K562 (cell line): ENCODE results near the gene KRABD2.

Experiments
- ATAC-seq: fragments of 200-7000 bp; cut with Tn5 transposase; 3 replicates; pipeline ENCODE4 v1.9.1; 2020; ENCODE audit warnings: moderate library complexity
- BruUV-seq: library from RNA; stranded (reverse); fragments of 400-500 nt; replicated peaks from 2 replicates; lab custom pipeline; 2021; lab: Mats Ljungman, UMichigan
- CTCF ChIA-PET: fragments of 300-600 bp; formaldehyde crosslinking; extraction: SDS; loops from one replicate; lab custom pipeline; 2021; ENCODE audit warnings: low intra/inter-chr PET ratio; lab: Yijun Ruan, JAX
- POLR2A ChIA-PET: fragments of 300-600, 350-650 bp; sonication (Branson Sonifier 250); formaldehyde crosslinking; extraction: SDS; loops from one replicate; lab custom pipeline; 2021; ENCODE audit warnings: antibody characterized with exemption, inconsistent platforms; lab: Yijun Ruan, JAX
- DNase-seq, 4 experiments: peaks; one replicate each; pipeline versions ENCODE4 v3.0.0 to v3.0.0-alpha.2; 2011 to 2018; ENCODE audit warnings: low spot score in 3 of 4, mixed read lengths in 3 of 4; ENCODE audit errors: extremely low read depth in 1 of 4
- FAIRE-seq: peaks from 2 replicates; lab custom pipeline; 2011; peaks lifted over from hg19 to GRCh38; lab: Jason Lieb, UNC
- H2AFZ ChIP-seq: 2 replicates; pipeline ENCODE4 v1.6.0; 2011; ENCODE audit warnings: low read depth, low read length, control low read depth, inconsistent platforms
- H3K27ac ChIP-seq: fragments of 200-600 bp; 3 replicates; pipeline ENCODE4 v1.8.0; 2011; ENCODE audit warnings: low read depth, mild to moderate bottlenecking, control low read depth, inconsistent platforms, low read length, moderate library complexity, mixed read lengths; ENCODE audit errors: extremely low read depth
- H3K27me3 ChIP-seq, 2 experiments: fragments of 300-600 bp in 1 of 2; 2 replicates in 1 of 2; 3 replicates in 1 of 2; pipeline versions ENCODE4 v1.6.0 to v1.8.0; 2011; ENCODE audit warnings: inconsistent platforms in 2 of 2, low read length in 2 of 2, mild to moderate bottlenecking in 1 of 2, mixed read lengths in 1 of 2, moderate library complexity in 1 of 2; ENCODE audit not compliant: control insufficient read depth in 2 of 2, insufficient read depth in 2 of 2
- H3K36me3 ChIP-seq: fragments of 300-600 bp; 3 replicates; pipeline ENCODE4 v1.8.0; 2011; ENCODE audit warnings: mild to moderate bottlenecking, low read length, inconsistent platforms; ENCODE audit not compliant: control insufficient read depth, insufficient read depth
- H3K4me1 ChIP-seq, 2 experiments: fragments of 200-600 bp in 1 of 2; replicated peaks in 1 of 2; 2 replicates in 1 of 2; 3 replicates in 1 of 2; pipeline versions ENCODE4 v1.5.1 to v1.8.0; 2011; ENCODE audit warnings: inconsistent platforms in 2 of 2, low read length in 2 of 2, mild to moderate bottlenecking in 1 of 2, mixed read lengths in 1 of 2, moderate library complexity in 1 of 2; ENCODE audit not compliant: control insufficient read depth in 2 of 2, insufficient read depth in 2 of 2
- H3K4me2 ChIP-seq: 2 replicates; pipeline ENCODE4 v1.6.1; 2011; ENCODE audit warnings: low read length, control low read depth, inconsistent platforms, mixed read lengths; ENCODE audit not compliant: insufficient read depth
- H3K4me3 ChIP-seq: fragments of 200-600 bp; sonication (generic), shearing (Covaris generic); 2 replicates; pipeline ENCODE4 v1.5.1; 2016; ENCODE audit warnings: control low read depth, inconsistent platforms
- H3K79me2 ChIP-seq: fragments of 200-600 bp; 3 replicates; pipeline ENCODE4 v1.8.0; 2011; ENCODE audit warnings: low read length, inconsistent platforms; ENCODE audit not compliant: control insufficient read depth, insufficient read depth
- H3K9ac ChIP-seq, 2 experiments: 2 replicates each; pipeline versions ENCODE4 v1.6.0 to v1.6.1; 2011; ENCODE audit warnings: low read depth in 2 of 2, low read length in 2 of 2, control low read depth in 1 of 2, inconsistent platforms in 1 of 2, mild to moderate bottlenecking in 1 of 2, mixed read lengths in 1 of 2; ENCODE audit not compliant: insufficient read depth in 1 of 2
- H3K9me1 ChIP-seq: one replicate; pipeline ENCODE4 v1.6.0; 2011; ENCODE audit warnings: inconsistent platforms, mild to moderate bottlenecking, low read length, moderate library complexity; ENCODE audit not compliant: control insufficient read depth, insufficient read depth
- H3K9me3 ChIP-seq: replicated peaks from 2 replicates; pipeline ENCODE4 v1.5.1; 2011; ENCODE audit warnings: low read depth, low read length, inconsistent platforms; ENCODE audit not compliant: control insufficient read depth, insufficient read depth
- H4K20me1 ChIP-seq: replicated peaks from 2 replicates; pipeline ENCODE4 v1.6.1; 2011; ENCODE audit warnings: low read length, inconsistent platforms, mixed read lengths; ENCODE audit not compliant: control insufficient read depth, insufficient read depth
- CREBBP ChIP-seq: IDR thresholded peaks from one replicate; pipeline ENCODE4 v1.6.1; 2012; ENCODE audit warnings: low read depth, mild to moderate bottlenecking, control low read depth, inconsistent platforms, low read length
- EP300 ChIP-seq: IDR thresholded peaks from 2 replicates; pipeline ENCODE4 v1.6.1; 2012; ENCODE audit warnings: low read length, improper control_type of control experiment
- KDM4B ChIP-seq, 2 experiments: fragments of 450-650 bp in 1 of 2; sonication (generic) in 1 of 2; IDR thresholded peaks; 2 replicates each; pipeline ENCODE4 v1.6.1; 2016 to 2017; ENCODE audit warnings: borderline replicate concordance in 2 of 2, antibody characterized with exemption in 1 of 2, low read depth in 1 of 2, mild to moderate bottlenecking in 1 of 2
- MTA2 ChIP-seq: fragments of 450-650 bp; IDR thresholded peaks from 2 replicates; pipeline ENCODE4 v1.6.1; 2016; ENCODE audit warnings: low read depth
- SPI1 ChIP-seq: IDR thresholded peaks from 2 replicates; pipeline ENCODE4 v1.6.1; 2011; ENCODE audit warnings: low read depth, low read length, control low read depth, borderline replicate concordance
- ZC3H4 ChIP-seq: sonication (generic); formaldehyde crosslinking; IDR thresholded peaks from 2 replicates; pipeline ENCODE4 v1.9.0; 2021; ENCODE audit warnings: missing genetic modification reagents, borderline replicate concordance
- ZKSCAN8 ChIP-seq: fragments of 200-800 bp; sonication (Bioruptor generic); IDR thresholded peaks from 2 replicates; pipeline ENCODE4 v1.6.1; 2016; ENCODE audit warnings: missing genetic modification characterization, missing compliant biosample characterization
- ZNF384 ChIP-seq: IDR thresholded peaks from 2 replicates; pipeline ENCODE4 v1.6.1; 2012; ENCODE audit warnings: low read depth, low read length, improper control_type of control experiment
- ZNF507 ChIP-seq: conservative IDR thresholded peaks from 2 replicates; pipeline ENCODE4 v1.6.1; 2017; ENCODE audit warnings: missing genetic modification characterization, missing compliant biosample characterization
- WGBS: fragments of 100-300 bp; shearing (Covaris generic); methylation state at CpG from one replicate; pipeline ENCODE4 v1.1.6; 2016; ENCODE audit warnings: low coverage, mixed read lengths; ENCODE audit not compliant: insufficient coverage; ENCODE audit errors: missing lambda C conversion rate; 5-methylcytosine and 5-hydroxymethylcytosine counted together
- in situ Hi-C: fragments of 300-500 bp; cut with MboI; formaldehyde crosslinking; loops from 4 replicates; pipeline ENCODE4 v1.15.0; 2018; ENCODE audit warnings: inconsistent platforms, mixed read lengths
- intact Hi-C: fragments of 100-400 bp; cut with micrococcal nuclease; formaldehyde crosslinking; loops from 2 replicates; pipeline ENCODE4 v1.14.2; 2022

KRABD2 gene

GRCh38 chr17:8393470-8394231, 17.1 kb upstream of the KRABD2 start:
- intact Hi-C loops, result no loop called here
- H3K9me3 ChIP-seq, result no peaks in the 10 kb centered on the region
- ChIA-PET CTCF (interaction anchor here (0.7 kb wide), 1 partner anchor 52 kb away, joined by 3 read pairs; no protein-coding TSS in a partner anchor), POLR2A (no interaction called here)
- peaks cover 0 to 27% of the 10 kb centered on the region in 2 experiments; a peak in 4 of 5 replicates for H3K4me1 ChIP-seq
- H3K27ac ChIP-seq, result no peak overlapping the region
- no peak for TF ChIP-seq ZC3H4 (CRISPR knock-in tag)
- TF ChIP-seq MTA2, result no peak
- no peak for TF ChIP-seq CREBBP
- no peak for TF ChIP-seq EP300
- no peak for TF ChIP-seq ZNF507
- TF ChIP-seq SPI1, result no peak; the same call in 1 of the 2 replicates
- no peak for TF ChIP-seq ZKSCAN8 (CRISPR knock-in tag)
- TF ChIP-seq KDM4B (IDR thresholded peaks at IDR 0.05; ENCODE audit: borderline replicate concordance in 2 of 2, low read depth in 1 of 2), result no peak
- no peak for TF ChIP-seq ZNF384
- DNase-seq (no peak), FAIRE-seq (no peak), ATAC-seq (peak; percentile 23; the same call in 1 of the 3 replicates)
- 42% methylated on average over 8 of the region's 8 CpGs for WGBS
- H3K9me1 ChIP-seq, result no peaks in the 10 kb centered on the region
- no peak overlapping the region for H3K4me2 ChIP-seq
- in situ Hi-C loops, result loop anchor here (25.0 kb wide), 1 partner anchor 1144 kb away; no protein-coding TSS in a partner anchor
- no peaks in the 10 kb centered on the region for H3K36me3 ChIP-seq
- peaks cover 0 to 19% of the 10 kb centered on the region in 2 experiments; a peak in 3 of 5 replicates for H3K27me3 ChIP-seq
- no peaks in the 10 kb centered on the region for H4K20me1 ChIP-seq
- H2AFZ ChIP-seq, result peak overlapping the region; percentile 32; the same call in 1 of the 2 replicates
- BruUV-seq, result no TSS peak
- no peak overlapping the region for H3K4me3 ChIP-seq
- no peaks in the 10 kb centered on the region for H3K79me2 ChIP-seq
- no peak overlapping the region for H3K9ac ChIP-seq
